DMS79 treated with DMSO at 0.1 percent for 48 hours (cell line): ENCODE data around the gene RPS10.
"Not testable (repeated sequence)": the region's sequence is repeated elsewhere in the genome, so short reads cannot be mapped to it uniquely, and the experiment has no call there.

Experiments used
- DNase-seq: peaks from one replicate; lab custom pipeline; 2025; lab: John Stamatoyannopoulos, UW

Gene RPS10

DNA sequence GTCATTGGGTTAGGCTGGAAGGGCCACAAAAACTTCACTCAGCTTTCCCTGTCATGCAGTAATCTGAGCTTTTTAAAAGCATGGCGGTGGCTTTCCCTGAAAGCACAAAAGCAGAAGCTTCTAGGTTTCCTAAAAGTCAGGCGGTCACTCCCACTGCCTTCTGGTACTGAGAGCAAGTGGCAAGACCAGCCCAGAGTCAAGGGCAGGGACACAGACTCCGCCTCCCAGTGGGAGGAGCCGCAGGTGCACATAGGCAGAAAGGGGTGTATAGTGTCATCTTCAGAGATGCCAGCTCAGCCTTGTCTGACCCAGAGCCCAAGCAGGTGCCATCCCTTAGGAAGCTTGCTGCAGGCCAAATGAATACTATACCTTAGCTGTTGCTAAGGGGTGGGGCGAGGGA lies 22.0 kb upstream of the RPS10 start:
- no peak for DNase-seq

- DNase-seq, result no peak
Measured at GRCh38 chr6:34447386-34447785, 21.5 kb upstream of the RPS10 start.

DNA sequence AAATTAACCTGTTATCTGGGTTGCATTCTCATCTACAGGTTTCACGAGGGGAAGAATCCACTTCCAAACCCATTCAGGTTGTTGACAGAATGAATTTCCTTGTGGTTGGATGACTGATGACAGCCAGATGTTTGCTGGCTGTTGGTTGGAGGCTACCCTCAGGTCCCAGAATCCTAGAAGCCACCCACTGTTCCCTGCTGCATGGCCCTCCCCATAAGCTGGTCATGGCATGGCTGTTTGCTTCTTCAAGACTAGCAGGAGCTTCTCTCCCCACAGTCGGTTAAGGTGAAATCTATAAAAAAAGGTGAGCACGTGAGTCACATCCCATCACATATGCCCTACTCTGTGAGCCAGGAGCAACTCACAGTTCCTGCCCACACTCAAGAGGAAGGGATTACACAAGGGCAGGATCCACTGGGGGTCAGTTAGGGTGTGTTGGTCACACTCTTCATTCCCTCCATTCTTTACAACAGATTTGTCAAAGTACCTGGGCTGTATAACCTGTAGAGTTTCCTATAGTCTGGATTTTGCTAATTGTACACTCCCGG lies 19.5 kb upstream of the RPS10 start:
- DNase-seq, result no peak

DNA sequence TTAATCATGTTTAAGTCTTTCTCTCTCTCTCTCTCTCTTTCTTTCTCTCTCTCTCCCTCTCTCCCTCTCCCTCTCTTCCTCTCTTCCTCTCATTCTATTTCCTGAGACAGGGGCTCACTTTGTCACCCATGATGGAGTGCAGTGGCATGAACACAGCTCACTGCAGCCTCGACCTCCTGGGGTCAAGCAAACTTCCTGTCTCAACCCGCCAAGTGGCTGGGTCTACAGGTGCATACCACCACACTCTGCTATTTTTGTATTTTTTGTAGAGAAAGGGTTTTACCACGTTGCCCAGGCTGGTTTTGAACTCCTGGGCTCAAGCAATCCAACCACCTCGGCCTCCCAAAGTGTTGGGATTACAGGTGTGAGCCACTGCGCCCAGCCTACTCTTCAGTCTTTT lies 15.7 kb upstream of the RPS10 start:
- no peak for DNase-seq

GRCh38 chr6:34439442-34439841 lies 13.6 kb upstream of the RPS10 start:
- no peak for DNase-seq

DNA sequence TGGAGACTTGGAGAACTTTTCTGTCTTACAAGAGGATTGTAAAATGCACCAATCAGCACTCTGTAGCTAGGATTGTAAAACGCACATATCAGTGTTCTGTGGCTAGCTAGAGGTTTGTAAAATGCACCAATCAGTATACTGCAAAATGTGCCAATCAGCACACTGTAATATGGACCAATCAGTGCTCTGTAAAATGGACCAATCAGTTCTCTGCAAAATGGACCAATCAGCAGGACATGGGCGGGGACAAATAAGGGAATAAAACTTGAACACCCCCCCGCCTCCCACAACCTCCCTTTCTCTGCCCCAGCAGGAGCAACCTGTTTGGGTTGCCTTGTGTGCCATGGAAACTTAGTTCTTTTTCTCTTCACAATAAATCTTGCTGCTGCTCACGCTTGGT lies 12.8 kb upstream of the RPS10 start:
- no peak for DNase-seq

DNA sequence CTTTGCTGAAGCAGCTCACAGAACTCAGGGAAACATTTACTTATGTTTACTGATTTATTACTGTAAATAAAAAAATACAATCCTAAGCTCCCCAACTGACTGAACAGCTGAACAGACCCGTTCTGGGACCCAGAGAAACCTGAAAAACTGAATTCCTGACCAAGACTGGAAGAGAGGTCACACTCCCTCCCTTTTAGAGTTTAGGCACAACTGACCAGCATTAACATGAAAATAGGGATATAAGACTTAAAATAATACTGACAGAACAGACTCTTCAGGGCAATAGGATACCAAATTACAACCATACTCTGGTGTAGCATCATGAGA lies 11.7 kb upstream of the RPS10 start:
- DNase-seq, result no peak

GRCh38 chr6:34436803-34437643 lies 11.2 kb upstream of the RPS10 start:
- no peak for DNase-seq

GRCh38 chr6:34435916-34436315 lies 10.0 kb upstream of the RPS10 start:
- no peak for DNase-seq

GRCh38 chr6:34425132-34425497 lies 754 bp downstream of the RPS10 start:
- no peak for DNase-seq

DNA sequence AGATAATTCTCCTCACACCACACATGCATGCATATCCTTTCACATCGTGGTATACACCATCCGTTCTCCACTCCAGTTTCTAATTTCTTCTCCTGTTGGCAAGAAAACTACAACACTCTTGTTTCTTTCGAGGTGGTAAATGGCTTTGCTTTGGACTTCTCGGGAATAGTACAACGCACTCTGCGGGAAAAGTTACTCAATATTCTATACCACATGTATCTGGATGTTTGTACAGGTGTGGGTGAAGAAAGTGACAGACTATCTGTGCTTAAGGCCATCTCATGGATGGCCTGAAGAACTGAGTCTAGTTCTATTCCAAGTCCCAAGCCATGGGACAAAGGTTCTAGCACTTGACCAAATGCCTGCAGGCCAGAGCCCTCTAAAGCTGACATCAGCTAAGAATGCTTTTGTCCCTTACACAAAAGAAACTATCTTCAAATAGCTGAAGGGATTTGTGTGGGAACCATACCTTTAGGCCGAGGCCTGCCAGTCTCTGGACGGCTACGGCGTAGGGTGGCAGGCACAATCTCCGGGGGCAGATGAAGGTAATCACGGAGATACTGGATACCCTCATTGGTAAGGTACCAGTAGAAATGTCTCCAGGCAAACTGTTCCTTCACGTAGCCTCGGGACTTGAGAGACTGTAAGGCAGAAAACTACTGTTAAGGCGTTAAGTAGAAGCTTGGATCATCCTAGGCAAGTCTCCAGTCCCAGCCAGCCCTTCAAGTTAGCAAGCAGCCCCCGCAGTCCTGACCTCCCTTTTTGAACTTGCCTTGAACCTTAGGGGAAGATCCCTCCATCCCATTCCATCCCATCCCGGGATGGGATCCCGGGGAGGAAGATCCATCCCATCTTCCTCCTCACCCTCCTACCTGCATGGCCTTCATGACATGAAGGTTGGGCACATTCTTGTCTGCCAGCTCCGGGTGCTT lies 1.4 kb downstream of the RPS10 start:
- no peak for DNase-seq

- DNase-seq, result no peak
Measured at GRCh38 chr6:34423254-34423653, 2.6 kb downstream of the RPS10 start.

- no peak for DNase-seq
Measured at GRCh38 chr6:34418367-34418766, 7.5 kb downstream of the RPS10 start.

GRCh38 chr6:34416877-34417371 lies 8.9 kb downstream of the RPS10 start:
- DNase-seq, result no peak

GRCh38 chr6:34414999-34415858 lies 10.6 kb downstream of the RPS10 start:
- DNase-seq, result no peak

DNA sequence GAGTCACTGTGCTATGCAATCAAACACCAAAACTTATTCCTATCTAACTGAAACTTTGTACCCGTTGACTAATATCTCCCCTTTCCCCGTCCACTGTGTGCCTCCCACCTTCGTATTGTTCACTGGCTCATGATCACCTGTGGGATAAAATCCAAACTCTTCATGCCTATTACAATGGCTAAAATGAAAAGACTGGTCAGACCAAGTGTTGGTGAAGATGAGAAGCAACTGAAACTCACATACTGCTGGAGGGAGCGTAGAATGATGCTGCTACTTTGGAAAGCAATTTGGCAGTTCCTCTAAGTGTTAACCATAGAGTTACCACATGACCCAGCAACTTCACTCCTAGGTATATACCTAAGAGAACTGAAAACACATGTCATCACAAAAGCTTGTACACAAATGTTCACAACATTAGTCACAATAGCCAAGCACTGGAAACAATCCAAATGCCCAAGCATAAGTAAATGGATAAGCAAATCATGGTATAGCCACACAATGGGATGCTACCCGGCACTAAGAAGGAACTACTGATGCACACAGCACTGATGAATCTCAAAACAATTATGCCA lies 13.1 kb downstream of the RPS10 start:
- DNase-seq, result no peak

DNA sequence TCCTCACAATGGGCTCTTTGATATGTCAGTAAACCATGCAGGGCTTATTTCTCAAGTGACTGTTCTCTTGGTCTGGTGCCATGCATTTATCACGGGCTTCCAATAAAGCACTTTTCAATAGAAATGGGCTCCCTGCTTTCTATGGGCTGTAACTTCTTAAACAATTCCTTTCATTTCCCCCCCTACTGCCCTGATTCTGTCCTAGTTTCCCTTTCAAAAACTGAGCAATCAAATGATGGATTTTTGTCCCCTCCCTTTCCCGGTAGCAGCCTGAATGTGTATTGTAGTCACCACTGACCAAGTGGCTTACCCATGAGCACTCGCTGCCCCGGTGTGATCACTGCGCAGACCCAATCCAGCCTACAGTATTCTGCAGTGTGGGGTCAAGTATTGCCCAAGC lies 13.9 kb downstream of the RPS10 start:
- no peak for DNase-seq

DNA sequence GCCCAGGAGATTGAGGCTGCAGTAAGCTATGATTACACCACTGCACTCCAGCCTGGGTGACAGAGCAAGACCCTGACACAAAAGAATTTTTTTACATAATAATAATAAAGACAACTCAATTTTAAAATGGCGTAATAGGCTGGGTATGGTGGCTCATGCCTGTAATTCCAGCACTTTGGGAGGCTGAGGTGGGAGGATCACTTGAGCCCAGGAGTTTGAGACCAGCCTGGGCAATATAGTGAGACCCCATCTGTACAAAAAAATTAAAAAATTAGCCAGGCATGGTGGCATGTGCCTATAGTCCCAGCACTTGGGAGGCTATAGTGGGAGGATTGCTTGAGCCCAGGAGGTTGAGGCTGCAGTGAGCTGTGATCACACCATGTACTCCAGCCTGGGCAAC lies 18.0 kb downstream of the RPS10 start:
- not testable (repeated sequence) for DNase-seq

DNA sequence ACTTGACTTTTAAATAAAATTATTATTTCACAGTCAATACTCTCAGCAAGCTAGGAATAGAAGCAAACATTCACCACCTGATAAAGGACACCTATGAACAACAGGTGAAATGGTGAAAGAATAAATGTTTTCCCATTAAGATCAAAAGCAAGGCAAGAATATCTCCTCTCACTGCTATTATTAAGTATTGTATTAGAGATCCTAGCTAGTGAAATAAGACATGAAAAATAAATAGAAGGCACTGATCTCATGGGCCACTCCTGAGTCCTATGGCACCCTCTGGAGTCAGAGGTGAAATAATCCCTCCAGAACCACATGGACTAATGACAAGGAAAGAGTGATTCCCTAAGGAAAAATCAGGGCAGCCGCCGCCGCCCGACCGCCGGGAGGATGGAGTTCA lies 29.4 kb downstream of the RPS10 start:
- DNase-seq, result no peak

DNA sequence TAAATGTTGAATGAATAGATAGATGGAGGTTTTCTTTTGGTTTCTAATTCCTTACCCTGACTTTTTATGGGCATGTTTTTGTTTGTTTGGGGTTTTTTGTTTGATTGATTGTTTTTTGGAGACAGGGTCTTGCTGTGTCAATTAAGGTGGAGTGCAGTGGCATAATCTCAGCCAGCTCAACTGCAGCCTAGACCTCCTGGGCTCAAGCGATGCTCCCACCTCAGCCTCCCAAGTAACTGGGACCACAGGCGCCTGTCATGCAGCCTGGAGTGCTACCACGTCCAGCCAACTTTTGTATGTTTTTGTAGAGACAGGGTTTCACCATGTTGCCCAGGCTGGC lies 31.9 kb downstream of the RPS10 start:
- DNase-seq, result no peak

GRCh38 chr6:34393191-34393965 lies 32.5 kb downstream of the RPS10 start:
- DNase-seq, result no peak
